HepG2 (cell line): ENCODE results near the gene CAPZB. TPM values are rescaled to one million over a fixed set of nuclear protein-coding genes. Genes with fewer than 3 reads are reported as not detected.

Experiments used
- ATM ChIP-seq: fragments of 450-650 bp; IDR thresholded peaks from 2 replicates; pipeline ENCODE4 v1.7.1; 2017; ENCODE audit warnings: mild to moderate bottlenecking, borderline replicate concordance
- ETV6 ChIP-seq: sonication (generic); formaldehyde crosslinking; conservative IDR thresholded peaks from 2 replicates; pipeline ENCODE4 v1.4.0; 2020; ENCODE audit warnings: missing genetic modification reagents
- FOXA1 ChIP-seq, 2 experiments: fragments of 450-650 bp in 1 of 2; sonication (generic) in 1 of 2; formaldehyde crosslinking in 1 of 2; IDR thresholded peaks; 2 replicates each; pipeline versions ENCODE4 v1.4.0 to v1.6.1; 2016 to 2020; ENCODE audit warnings: missing genetic modification reagents in 1 of 2
- KLF12 ChIP-seq: sonication (generic); formaldehyde crosslinking; IDR thresholded peaks from 2 replicates; pipeline ENCODE4 v1.4.0; 2020; ENCODE audit warnings: missing genetic modification reagents, borderline replicate concordance
- NPAS2 ChIP-seq: sonication (generic); formaldehyde crosslinking; IDR thresholded peaks from 2 replicates; pipeline ENCODE4 v1.8.0; 2022; ENCODE audit warnings: mild to moderate bottlenecking, missing genetic modification reagents, borderline replicate concordance
- ONECUT2 ChIP-seq: sonication (generic); formaldehyde crosslinking; IDR thresholded peaks from 2 replicates; pipeline ENCODE4 v1.4.0; 2020; ENCODE audit warnings: missing genetic modification reagents
- PHF20 ChIP-seq: sonication (generic); formaldehyde crosslinking; IDR thresholded peaks from 2 replicates; pipeline ENCODE4 v1.5.0; 2020; ENCODE audit warnings: mild to moderate bottlenecking, missing genetic modification reagents
- PRDM15 ChIP-seq: sonication (generic); formaldehyde crosslinking; IDR thresholded peaks from 2 replicates; pipeline ENCODE4 v1.4.0; 2020; ENCODE audit warnings: missing genetic modification reagents
- TEAD2 ChIP-seq: sonication (generic); formaldehyde crosslinking; IDR thresholded peaks from 2 replicates; pipeline ENCODE4 v1.9.0; 2021; ENCODE audit warnings: missing genetic modification reagents
- WIZ ChIP-seq: sonication (generic); formaldehyde crosslinking; IDR thresholded peaks from 2 replicates; pipeline ENCODE4 v1.5.1; 2020; ENCODE audit warnings: mild to moderate bottlenecking, missing genetic modification reagents
- ZNF407 ChIP-seq: sonication (generic); formaldehyde crosslinking; IDR thresholded peaks from one replicate; pipeline ENCODE4 v1.5.1; 2020; ENCODE audit warnings: mild to moderate bottlenecking, missing genetic modification reagents; ENCODE audit errors: not compliant biosample characterization
- ZNF687 ChIP-seq: sonication (generic); formaldehyde crosslinking; IDR thresholded peaks from 2 replicates; pipeline ENCODE4 v1.5.1; 2020; ENCODE audit warnings: mild to moderate bottlenecking, missing genetic modification reagents, moderate library complexity
- ZNF792 ChIP-seq: IDR thresholded peaks from 2 replicates; pipeline ENCODE4 v1.6.1; 2016
- polyA plus RNA-seq, 8 experiments: library from polyadenylated mRNA; depleted of rRNA in 3 of 8; stranded (reverse) in 7 of 8; unstranded in 1 of 8; fragments of >200 nt; fragmentation: Illumina TruSeq in 4 of 8; extraction: Trizol in 4 of 8; gene quantifications; 2 replicates each; pipeline versions ENCODE4 v1.2.1 to v1.2.3, GENCODE V29; 2011 to 2016; ENCODE audit warnings: low read depth in 4 of 8, missing spikeins in 1 of 8, mixed read lengths in 1 of 8; ENCODE audit not compliant: insufficient read depth in 1 of 8
- total RNA-seq, 5 experiments: library from RNA; depleted of rRNA; stranded (reverse); fragments of >200 nt; fragmentation: Illumina TruSeq; extraction: Trizol; gene quantifications; 2 replicates each; pipeline ENCODE4 v1.2.3, GENCODE V29; 2016; ENCODE audit warnings: low read depth in 1 of 5

The CAPZB gene
- total and polyA plus RNA-seq, 2 of the 13 experiments (the other 11 are each of a cell fraction or from before 2014, with no cell fraction given), result 58.9 to 76.9 TPM

DNA sequence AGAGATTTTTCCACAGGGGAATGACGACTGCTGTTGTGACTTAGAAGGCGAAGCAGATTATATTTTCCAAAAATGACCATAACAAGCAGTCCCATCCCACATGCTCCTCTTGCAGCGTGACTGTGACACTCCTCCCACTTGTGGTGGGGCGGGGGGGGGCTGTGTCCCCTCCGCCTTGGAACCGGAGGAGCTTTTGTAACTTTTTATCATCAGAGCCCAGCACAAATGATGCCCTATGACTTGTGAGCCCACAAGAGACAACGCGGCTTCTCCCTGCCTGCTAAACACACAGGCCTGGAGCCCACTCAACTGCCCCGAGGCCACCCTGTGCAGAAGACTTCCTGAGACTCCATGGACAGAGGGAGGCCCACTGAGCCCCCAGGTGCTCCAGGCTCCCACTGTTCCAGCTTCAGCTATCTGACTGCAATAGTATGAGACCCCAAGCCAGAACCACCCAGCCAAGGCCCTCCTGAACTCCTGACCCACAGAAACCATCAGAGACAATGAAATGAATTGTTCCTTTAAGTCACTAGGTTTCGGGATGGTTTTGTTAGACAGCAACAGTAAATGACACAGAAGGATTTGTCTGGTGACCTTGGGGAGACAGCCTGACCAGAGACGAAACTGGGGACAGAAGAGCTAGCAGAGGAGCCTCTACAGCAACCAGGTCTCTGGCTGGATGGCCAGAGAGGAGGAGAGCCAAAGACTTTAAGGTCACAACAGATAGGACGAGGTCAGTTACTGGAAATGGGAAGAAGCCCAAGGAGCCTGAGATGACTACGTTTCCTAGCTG, 58.8 kb downstream of the CAPZB start (continued):
- TF ChIP-seq PRDM15 (CRISPR knock-in tag) (no peak), ATM (no peak), ZNF687 (peak; percentile 14; the same call in 1 of the 2 replicates), FOXA1 (IDR thresholded peaks at IDR 0.05) (no peak), FOXA1 (CRISPR knock-in tag; IDR thresholded peaks at IDR 0.05) (no peak), ETV6 (CRISPR knock-in tag) (no peak), NPAS2 (CRISPR knock-in tag) (no peak), PHF20 (CRISPR knock-in tag) (no peak), ZNF407 (CRISPR knock-in tag) (no peak), TEAD2 (CRISPR knock-in tag) (no peak), ZNF792 (0 out of 2 replicates have a peak, but pooled peaks have one; percentile 8), ONECUT2 (CRISPR knock-in tag) (no peak), KLF12 (CRISPR knock-in tag) (no peak), WIZ (CRISPR knock-in tag) (no peak)
